IgD-negative memory B cell (primary cell): ENCODE results near the gene CPAMD8. TPM values are rescaled to one million over a fixed set of nuclear protein-coding genes. Genes with fewer than 3 reads are reported as not detected.

Experiments
- H3K27ac Mint-ChIP-seq, 3 donors: one replicate each; pipeline ENCODE4 v1.8.0; 2020 to 2022; ENCODE audit warnings: mild to moderate bottlenecking in 3 of 3, mixed read lengths in 3 of 3, moderate library complexity in 1 of 3
- H3K27me3 Mint-ChIP-seq: one replicate; pipeline ENCODE4 v1.8.0; 2021; ENCODE audit warnings: mixed read lengths
- H3K36me3 Mint-ChIP-seq: one replicate; pipeline ENCODE4 v1.8.0; 2020; ENCODE audit warnings: mild to moderate bottlenecking, mixed read lengths
- H3K4me1 Mint-ChIP-seq, 3 donors: one replicate each; pipeline ENCODE4 v1.8.0; 2020 to 2022; ENCODE audit warnings: mixed read lengths in 3 of 3, mild to moderate bottlenecking in 1 of 3
- H3K4me3 Mint-ChIP-seq, 4 donors: one replicate each; pipeline ENCODE4 v1.8.0; 2020 to 2022; ENCODE audit warnings: mild to moderate bottlenecking in 4 of 4, mixed read lengths in 4 of 4, moderate library complexity in 3 of 4
- H3K9me3 Mint-ChIP-seq, 3 donors: one replicate each; pipeline ENCODE4 v1.8.0; 2020 to 2021; ENCODE audit warnings: mixed read lengths in 3 of 3, mild to moderate bottlenecking in 1 of 3
- polyA plus RNA-seq: library from polyadenylated mRNA; unstranded; fragments of 300-500 nt; fragmentation: Illumina TruSeq; gene quantifications from one replicate; pipeline ENCODE4 v1.2.3, GENCODE V29; 2021

CPAMD8 gene
- polyA plus RNA-seq, 1 donor from 2014 or later = 5.1 TPM

GRCh38 chr19:16919496-16919895, 107.1 kb downstream of the CPAMD8 start:
- Mint-ChIP-seq H3K4me1 (no peaks in the 10 kb centered on the region), H3K36me3 (no peaks in the 10 kb centered on the region), H3K27ac (no peak overlapping the region), H3K4me3 (no peak overlapping the region), H3K27me3 (peaks cover 2% of the 10 kb centered on the region), H3K9me3 (peaks cover 0 to 13% (median 2%) of the 10 kb centered on the region in 3 donors)

- peaks cover 2% of the 10 kb centered on the region for H3K27me3 Mint-ChIP-seq
Measured at GRCh38 chr19:16917401-16917800, 109.2 kb downstream of the CPAMD8 start.

GRCh38 chr19:16915734-16916133, 110.9 kb downstream of the CPAMD8 start:
- Mint-ChIP-seq H3K4me1 (no peaks in the 10 kb centered on the region), H3K27me3 (peaks cover 2% of the 10 kb centered on the region), H3K4me3 (no peak overlapping the region), H3K9me3 (peaks cover 6 to 28% (median 20%) of the 10 kb centered on the region in 3 donors), H3K36me3 (no peaks in the 10 kb centered on the region), H3K27ac (no peak overlapping the region)

More at GRCh38 chr19:16917401-16917800, 109.2 kb downstream of the CPAMD8 start:
- Mint-ChIP-seq H3K36me3 (no peaks in the 10 kb centered on the region), H3K4me3 (peak overlapping the region in 1 of 4 donors; percentile 4), H3K27ac (no peak overlapping the region), H3K4me1 (no peaks in the 10 kb centered on the region), H3K9me3 (peaks cover 2 to 24% (median 15%) of the 10 kb centered on the region in 3 donors)

GRCh38 chr19:16915135-16915534, 111.5 kb downstream of the CPAMD8 start:
- H3K4me3 Mint-ChIP-seq = no peak overlapping the region
- H3K27ac Mint-ChIP-seq = no peak overlapping the region
- peaks cover 6 to 28% (median 20%) of the 10 kb centered on the region in 3 donors for H3K9me3 Mint-ChIP-seq
- H3K36me3 Mint-ChIP-seq = no peaks in the 10 kb centered on the region
- H3K4me1 Mint-ChIP-seq = no peaks in the 10 kb centered on the region
- H3K27me3 Mint-ChIP-seq = peaks cover 2% of the 10 kb centered on the region

- H3K4me3 Mint-ChIP-seq = no peak overlapping the region
- peaks cover 2% of the 10 kb centered on the region for H3K27me3 Mint-ChIP-seq
- no peaks in the 10 kb centered on the region for H3K36me3 Mint-ChIP-seq
- no peaks in the 10 kb centered on the region for H3K4me1 Mint-ChIP-seq
- H3K27ac Mint-ChIP-seq = no peak overlapping the region
- peaks cover 6 to 28% (median 20%) of the 10 kb centered on the region in 3 donors for H3K9me3 Mint-ChIP-seq
Measured at GRCh38 chr19:16914421-16914820, 112.2 kb downstream of the CPAMD8 start.

- no peaks in the 10 kb centered on the region for H3K27me3 Mint-ChIP-seq
- H3K36me3 Mint-ChIP-seq = no peaks in the 10 kb centered on the region
- H3K9me3 Mint-ChIP-seq = peaks cover 4 to 28% (median 20%) of the 10 kb centered on the region in 3 donors
- H3K4me3 Mint-ChIP-seq = no peak overlapping the region
- peak overlapping the region in 1 of 3 donors; percentile 47 for H3K27ac Mint-ChIP-seq
- no peaks in the 10 kb centered on the region for H3K4me1 Mint-ChIP-seq
Measured at GRCh38 chr19:16912780-16913179, 113.8 kb downstream of the CPAMD8 start.

- Mint-ChIP-seq H3K36me3 (no peaks in the 10 kb centered on the region), H3K4me1 (no peaks in the 10 kb centered on the region), H3K4me3 (no peak overlapping the region), H3K27ac (no peak overlapping the region), H3K27me3 (no peaks in the 10 kb centered on the region), H3K9me3 (peaks cover 4 to 26% (median 20%) of the 10 kb centered on the region in 3 donors)
Measured at GRCh38 chr19:16911046-16911445, 115.6 kb downstream of the CPAMD8 start.

- no peaks in the 10 kb centered on the region for H3K4me1 Mint-ChIP-seq
- peaks cover 4 to 18% (median 17%) of the 10 kb centered on the region in 3 donors for H3K9me3 Mint-ChIP-seq
- H3K4me3 Mint-ChIP-seq = no peak overlapping the region
- H3K27me3 Mint-ChIP-seq = peaks cover 3% of the 10 kb centered on the region
- H3K36me3 Mint-ChIP-seq = no peaks in the 10 kb centered on the region
- no peak overlapping the region for H3K27ac Mint-ChIP-seq
Measured at GRCh38 chr19:16908759-16909158, 117.9 kb downstream of the CPAMD8 start.

- H3K4me3 Mint-ChIP-seq = no peak overlapping the region
- H3K9me3 Mint-ChIP-seq = no peaks in the 10 kb centered on the region
- no peaks in the 10 kb centered on the region for H3K36me3 Mint-ChIP-seq
- H3K27me3 Mint-ChIP-seq = peaks cover 3% of the 10 kb centered on the region
- H3K4me1 Mint-ChIP-seq = peaks cover 0 to 6% (median 3%) of the 10 kb centered on the region in 3 donors
- H3K27ac Mint-ChIP-seq = no peak overlapping the region
Measured at GRCh38 chr19:16904599-16904998, 122.0 kb downstream of the CPAMD8 start.

GRCh38 chr19:16903347-16903746, 123.3 kb downstream of the CPAMD8 start:
- Mint-ChIP-seq H3K36me3 (no peaks in the 10 kb centered on the region), H3K27ac (no peak overlapping the region), H3K4me3 (no peak overlapping the region), H3K4me1 (peaks cover 0 to 9% (median 6%) of the 10 kb centered on the region in 3 donors), H3K9me3 (no peaks in the 10 kb centered on the region), H3K27me3 (peaks cover 3% of the 10 kb centered on the region)

- no peak overlapping the region for H3K4me3 Mint-ChIP-seq
- peaks cover 0 to 10% (median 7%) of the 10 kb centered on the region in 3 donors for H3K4me1 Mint-ChIP-seq
- no peak overlapping the region for H3K27ac Mint-ChIP-seq
- H3K9me3 Mint-ChIP-seq = no peaks in the 10 kb centered on the region
- peaks cover 3% of the 10 kb centered on the region for H3K27me3 Mint-ChIP-seq
- H3K36me3 Mint-ChIP-seq = no peaks in the 10 kb centered on the region
Measured at GRCh38 chr19:16902545-16902944, 124.1 kb downstream of the CPAMD8 start.

GRCh38 chr19:16901491-16902175, 125.0 kb downstream of the CPAMD8 start:
- H3K4me3 Mint-ChIP-seq = peak overlapping the region in 1 of 4 donors; percentile 68
- peaks cover 0 to 10% (median 7%) of the 10 kb centered on the region in 3 donors for H3K4me1 Mint-ChIP-seq
- H3K36me3 Mint-ChIP-seq = no peaks in the 10 kb centered on the region
- no peaks in the 10 kb centered on the region for H3K9me3 Mint-ChIP-seq
- peaks cover 3% of the 10 kb centered on the region for H3K27me3 Mint-ChIP-seq
- peak overlapping the region in 1 of 3 donors; percentile 42 for H3K27ac Mint-ChIP-seq

- no peaks in the 10 kb centered on the region for H3K9me3 Mint-ChIP-seq
- H3K27ac Mint-ChIP-seq = peak overlapping the region in 2 of 3 donors; percentile 92
- peak overlapping the region in 3 of 4 donors; percentile 32 to 82 (median 79) for H3K4me3 Mint-ChIP-seq
- no peaks in the 10 kb centered on the region for H3K36me3 Mint-ChIP-seq
- H3K4me1 Mint-ChIP-seq = peaks cover 0 to 12% (median 9%) of the 10 kb centered on the region in 3 donors
- peaks cover 1% of the 10 kb centered on the region for H3K27me3 Mint-ChIP-seq
Measured at GRCh38 chr19:16899566-16900075, 127.0 kb downstream of the CPAMD8 start.

GRCh38 chr19:16898361-16899015, 128.1 kb downstream of the CPAMD8 start:
- peak overlapping the region in 2 of 3 donors; percentile 89 to 92 for H3K27ac Mint-ChIP-seq
- H3K9me3 Mint-ChIP-seq = no peaks in the 10 kb centered on the region
- peak overlapping the region; percentile 74 to 92 (median 79) for H3K4me3 Mint-ChIP-seq
- H3K4me1 Mint-ChIP-seq = peaks cover 10 to 21% (median 18%) of the 10 kb centered on the region in 3 donors
- no peaks in the 10 kb centered on the region for H3K36me3 Mint-ChIP-seq
- H3K27me3 Mint-ChIP-seq = no peaks in the 10 kb centered on the region

GRCh38 chr19:16897856-16898161, 128.8 kb downstream of the CPAMD8 start:
- peak overlapping the region; percentile 74 to 92 (median 79) for H3K4me3 Mint-ChIP-seq
- H3K36me3 Mint-ChIP-seq = no peaks in the 10 kb centered on the region
- H3K4me1 Mint-ChIP-seq = peaks cover 16 to 24% (median 23%) of the 10 kb centered on the region in 3 donors
- no peaks in the 10 kb centered on the region for H3K27me3 Mint-ChIP-seq
- H3K9me3 Mint-ChIP-seq = no peaks in the 10 kb centered on the region
- peak overlapping the region in 1 of 3 donors; percentile 89 for H3K27ac Mint-ChIP-seq
